Measurements from ENCODE around the gene LPP. TPM values are rescaled to one million over a fixed set of nuclear protein-coding genes. Genes with fewer than 3 reads are reported as not detected.

The LPP gene
- total and polyA plus RNA-seq, 2 of the 4 experiments (the other 2 are of a cell fraction): 16.0 to 130 TPM

DNA sequence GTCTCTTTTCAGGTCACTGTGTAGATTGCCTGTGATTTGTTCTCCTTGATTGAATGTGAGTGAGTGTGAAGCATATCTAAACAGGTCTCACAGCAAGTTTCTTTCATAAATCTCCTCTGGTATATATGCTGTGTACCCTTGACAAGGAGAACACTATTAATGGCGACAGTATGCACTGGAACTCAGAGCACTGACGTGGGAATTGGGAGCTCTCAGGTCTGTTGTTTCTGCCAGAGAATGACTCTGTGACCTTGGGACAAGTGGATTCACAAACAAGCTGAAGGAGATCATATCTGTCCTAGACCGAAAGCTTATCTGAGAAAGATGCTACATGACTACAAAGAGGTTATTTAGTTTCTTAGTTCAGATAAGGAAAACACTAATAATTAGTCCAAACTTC lies 691.6 kb downstream of the LPP start:
- H3K18ac ChIP-seq (ENCODE audit: low read depth, low read length): no peak overlapping the region
- no peak overlapping the region for H2BK5ac ChIP-seq (ENCODE audit: low read depth, low read length, poor library complexity, severe bottlenecking)
- no peak overlapping the region for H4K5ac ChIP-seq (ENCODE audit: low read depth, low read length)
- H3K23ac ChIP-seq (ENCODE audit: low read depth, low read length): no peak overlapping the region
- in situ Hi-C loops (cut with MboI; ENCODE audit: low sequenced_read_pairs) (no loop called here), dilution Hi-C loops (cut with HindIII; ENCODE audit: low sequenced_read_pairs, unreplicated experiment) (no loop called here), intact Hi-C loops (cut with micrococcal nuclease) (no loop called here)
- H3K9me3 ChIP-seq (ENCODE audit: control insufficient read depth, insufficient read depth, low read length): no peaks in the 10 kb centered on the region
- no peak overlapping the region for H3K4me3 ChIP-seq (ENCODE audit: insufficient read depth, low read depth, low read length)
- no peak overlapping the region; a peak in 1 of 4 replicates for H4K8ac ChIP-seq (ENCODE audit: low read depth in 2 of 2, low read length in 2 of 2)
- no peak overlapping the region for H3K4ac ChIP-seq (ENCODE audit: low read depth, low read length)
- no peaks in the 10 kb centered on the region; the same call in 1 of the 2 replicates for H3K36me3 ChIP-seq (ENCODE audit: control insufficient read depth, insufficient read depth, low read length)
- no peak for DNase-seq
- H3K27ac ChIP-seq (ENCODE audit: insufficient read depth, low read length): no peak overlapping the region
- H3K79me1 ChIP-seq (ENCODE audit: low read depth in 1 of 2, low read length in 2 of 2): peaks cover 24 to 41% of the 10 kb centered on the region in 2 experiments
- no peak overlapping the region for H3K56ac ChIP-seq (ENCODE audit: extremely low read depth, insufficient read depth, low read length)
- no peaks in the 10 kb centered on the region for H3K27me3 ChIP-seq (ENCODE audit: control insufficient read depth, insufficient read depth, low read length)
- WGBS, 2 experiments (ENCODE audit: extremely low coverage in 2 of 2, insufficient read length in 1 of 2): 100% methylated on average over 1 of the region's 3 CpGs; no CpG with 5 or more reads in 1 of the 2 experiments
- no peak overlapping the region for H2AK5ac ChIP-seq (ENCODE audit: low read depth, low read length)
- no peak overlapping the region for H2BK120ac ChIP-seq (ENCODE audit: low read depth, low read length)
- ChIA-PET CTCF (no interaction called here), POLR2A (ENCODE audit: unreplicated experiment) (interaction anchor here (0.6 kb wide), 1 partner anchor 1108 kb away, joined by 13 read pairs; no protein-coding TSS in a partner anchor)
- H2AK9ac ChIP-seq (replicated peaks; ENCODE audit: low read depth, low read length, poor library complexity): no peak overlapping the region
- H3K14ac ChIP-seq (replicated peaks; ENCODE audit: low read depth, low read length): no peak overlapping the region
- peaks cover 3% of the 10 kb centered on the region; the same call in 1 of the 2 replicates for H4K20me1 ChIP-seq (ENCODE audit: insufficient read depth, low read length)
- H4K91ac ChIP-seq (ENCODE audit: insufficient read depth, low read depth, low read length): no peak overlapping the region
- H3K4me1 ChIP-seq (ENCODE audit: control insufficient read depth, insufficient read depth, low read length): peaks cover 5% of the 10 kb centered on the region
- no peak overlapping the region for H3K9ac ChIP-seq (ENCODE audit: low read depth, low read length)
- no peak overlapping the region for H3K4me2 ChIP-seq (ENCODE audit: low read depth, low read length)
- no peak overlapping the region for H2AFZ ChIP-seq (replicated peaks; ENCODE audit: low read length, poor library complexity)
- H3K9me1 ChIP-seq (ENCODE audit: insufficient read depth, low read length): peaks cover 6% of the 10 kb centered on the region; the same call in 1 of the 2 replicates
- H2BK20ac ChIP-seq (ENCODE audit: low read depth, low read length): no peak overlapping the region
- H2BK15ac ChIP-seq (ENCODE audit: low read depth, low read length): no peak overlapping the region
- ATAC-seq (ENCODE audit: low read depth): no peak
- no TSS peak for BruUV-seq (replicated peaks)
- no peak for TF ChIP-seq MXI1 (IDR thresholded peaks at IDR 0.05; ENCODE audit: borderline replicate concordance, low read depth, low read length)
- no peak for TF ChIP-seq CHD1 (IDR thresholded peaks at IDR 0.05; ENCODE audit: low read depth, low read length)
- no peak for TF ChIP-seq NFE2L2 (IDR thresholded peaks at IDR 0.05; ENCODE audit: low read depth, low read length)
- TF ChIP-seq SMC3 (IDR thresholded peaks at IDR 0.05; ENCODE audit: low read depth, low read length): no peak
- no peak for TF ChIP-seq RFX5 (IDR thresholded peaks at IDR 0.05; ENCODE audit: low read depth, low read length)
- TF ChIP-seq, protein P1, sequence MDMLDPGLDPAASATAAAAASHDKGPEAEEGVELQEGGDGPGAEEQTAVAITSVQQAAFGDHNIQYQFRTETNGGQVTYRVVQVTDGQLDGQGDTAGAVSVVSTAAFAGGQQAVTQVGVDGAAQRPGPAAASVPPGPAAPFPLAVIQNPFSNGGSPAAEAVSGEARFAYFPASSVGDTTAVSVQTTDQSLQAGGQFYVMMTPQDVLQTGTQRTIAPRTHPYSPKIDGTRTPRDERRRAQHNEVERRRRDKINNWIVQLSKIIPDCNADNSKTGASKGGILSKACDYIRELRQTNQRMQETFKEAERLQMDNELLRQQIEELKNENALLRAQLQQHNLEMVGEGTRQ (IDR thresholded peaks at IDR 0.05; ENCODE audit: low read depth, low read length): no peak
- TF ChIP-seq, protein P2, sequence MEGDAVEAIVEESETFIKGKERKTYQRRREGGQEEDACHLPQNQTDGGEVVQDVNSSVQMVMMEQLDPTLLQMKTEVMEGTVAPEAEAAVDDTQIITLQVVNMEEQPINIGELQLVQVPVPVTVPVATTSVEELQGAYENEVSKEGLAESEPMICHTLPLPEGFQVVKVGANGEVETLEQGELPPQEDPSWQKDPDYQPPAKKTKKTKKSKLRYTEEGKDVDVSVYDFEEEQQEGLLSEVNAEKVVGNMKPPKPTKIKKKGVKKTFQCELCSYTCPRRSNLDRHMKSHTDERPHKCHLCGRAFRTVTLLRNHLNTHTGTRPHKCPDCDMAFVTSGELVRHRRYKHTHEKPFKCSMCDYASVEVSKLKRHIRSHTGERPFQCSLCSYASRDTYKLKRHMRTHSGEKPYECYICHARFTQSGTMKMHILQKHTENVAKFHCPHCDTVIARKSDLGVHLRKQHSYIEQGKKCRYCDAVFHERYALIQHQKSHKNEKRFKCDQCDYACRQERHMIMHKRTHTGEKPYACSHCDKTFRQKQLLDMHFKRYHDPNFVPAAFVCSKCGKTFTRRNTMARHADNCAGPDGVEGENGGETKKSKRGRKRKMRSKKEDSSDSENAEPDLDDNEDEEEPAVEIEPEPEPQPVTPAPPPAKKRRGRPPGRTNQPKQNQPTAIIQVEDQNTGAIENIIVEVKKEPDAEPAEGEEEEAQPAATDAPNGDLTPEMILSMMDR (conservative IDR thresholded peaks at IDR 0.05; ENCODE audit: low read depth, low read length): no peak
- TF ChIP-seq, protein P3, sequence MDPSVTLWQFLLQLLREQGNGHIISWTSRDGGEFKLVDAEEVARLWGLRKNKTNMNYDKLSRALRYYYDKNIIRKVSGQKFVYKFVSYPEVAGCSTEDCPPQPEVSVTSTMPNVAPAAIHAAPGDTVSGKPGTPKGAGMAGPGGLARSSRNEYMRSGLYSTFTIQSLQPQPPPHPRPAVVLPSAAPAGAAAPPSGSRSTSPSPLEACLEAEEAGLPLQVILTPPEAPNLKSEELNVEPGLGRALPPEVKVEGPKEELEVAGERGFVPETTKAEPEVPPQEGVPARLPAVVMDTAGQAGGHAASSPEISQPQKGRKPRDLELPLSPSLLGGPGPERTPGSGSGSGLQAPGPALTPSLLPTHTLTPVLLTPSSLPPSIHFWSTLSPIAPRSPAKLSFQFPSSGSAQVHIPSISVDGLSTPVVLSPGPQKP (IDR thresholded peaks at IDR 0.05; ENCODE audit: borderline replicate concordance, low read depth, low read length): no peak
- no peak for TF ChIP-seq MAFK (IDR thresholded peaks at IDR 0.05; ENCODE audit: low read depth, low read length)
- TF ChIP-seq RCOR1 (IDR thresholded peaks at IDR 0.05; ENCODE audit: insufficient replicate concordance, low read length): no peak
- no peak for TF ChIP-seq BHLHE40 (IDR thresholded peaks at IDR 0.05; ENCODE audit: low read depth, low read length)
- no peak for TF ChIP-seq FOS (IDR thresholded peaks at IDR 0.05; ENCODE audit: low read depth, low read length)
- no peak for TF ChIP-seq CEBPB (IDR thresholded peaks at IDR 0.05; ENCODE audit: low read depth, low read length)
- no peak for TF ChIP-seq RAD21 (IDR thresholded peaks at IDR 0.05; ENCODE audit: low read length)
- no peak for TF ChIP-seq MAZ (IDR thresholded peaks at IDR 0.05; ENCODE audit: borderline replicate concordance, low read depth, low read length)
- no peak for TF ChIP-seq POLR2A (IDR thresholded peaks at IDR 0.05; ENCODE audit: low read depth, low read length)
